Measurements from ENCODE around the gene FADS2. TPM values are rescaled to one million over a fixed set of nuclear protein-coding genes. Genes with fewer than 3 reads are reported as not detected.

Gene FADS2
- polyA plus RNA-seq, 1 donor (not counting 4 experiments of a cell fraction or from before 2014, with no cell fraction given): 196 TPM

GRCh38 chr11:61895046-61895717 lies 67.1 kb downstream of the FADS2 start:
- FAIRE-seq (no peak), DNase-seq (ENCODE audit: low read depth, low spot score) (no peak)
- Histone ChIP-seq H2AFZ (ENCODE audit: control insufficient read depth, low read length) (no peak overlapping the region), H3K4me3 (ENCODE audit: control insufficient read depth in 2 of 3, extremely low read depth in 1 of 3, insufficient read depth in 2 of 3, low read depth in 1 of 3, low read length in 3 of 3) (no peak overlapping the region), H3K9me1 (ENCODE audit: control insufficient read depth, extremely low read depth, insufficient read depth, low read length) (no peaks in the 10 kb centered on the region), H3K79me2 (ENCODE audit: control insufficient read depth, insufficient read depth, low read length) (no peaks in the 10 kb centered on the region), H3K4me1 (ENCODE audit: control insufficient read depth, extremely low read depth, insufficient read depth, low read length) (peaks cover 9% of the 10 kb centered on the region), H3K4me2 (ENCODE audit: control insufficient read depth, extremely low read depth, insufficient read depth, low read depth, low read length) (no peak overlapping the region), H3K27me3 (ENCODE audit: control insufficient read depth, extremely low read depth, insufficient read depth, low read length) (peaks cover 4% of the 10 kb centered on the region), H3K36me3 (ENCODE audit: control insufficient read depth in 2 of 2, extremely low read depth in 1 of 2, insufficient read depth in 2 of 2, low read length in 2 of 2) (no peaks in the 10 kb centered on the region), H3K27ac (ENCODE audit: control insufficient read depth, insufficient read depth, low read length) (no peak overlapping the region), H4K20me1 (ENCODE audit: control insufficient read depth, extremely low read depth, insufficient read depth, low read length) (no peaks in the 10 kb centered on the region), H3K9me3 (ENCODE audit: control insufficient read depth, low read depth, low read length) (no peaks in the 10 kb centered on the region), H3K9ac (ENCODE audit: control insufficient read depth, extremely low read depth, insufficient read depth, low read length) (no peak overlapping the region)
- dilution Hi-C loops (cut with MboI; ENCODE audit: extremely low pct_ligation_motif_present, low sequenced_read_pairs): no loop called here
- no peak for TF ChIP-seq CTCF (optimal IDR thresholded peaks at IDR 0.05 in 1 of 3, IDR thresholded peaks at IDR 0.05 in 1 of 3, conservative IDR thresholded peaks at IDR 0.05 in 1 of 3; ENCODE audit: extremely low read depth in 1 of 3, insufficient read depth in 2 of 3, low read length in 3 of 3)
- no peak for TF ChIP-seq EZH2 (IDR thresholded peaks at IDR 0.05; ENCODE audit: low read length)

GRCh38 chr11:61895718-61896059 lies 67.6 kb downstream of the FADS2 start:
- Histone ChIP-seq H4K20me1 (ENCODE audit: control insufficient read depth, extremely low read depth, insufficient read depth, low read length) (no peaks in the 10 kb centered on the region), H3K9me3 (ENCODE audit: control insufficient read depth, low read depth, low read length) (no peaks in the 10 kb centered on the region), H3K27me3 (ENCODE audit: control insufficient read depth, extremely low read depth, insufficient read depth, low read length) (peaks cover 4% of the 10 kb centered on the region), H3K4me3 (ENCODE audit: control insufficient read depth in 2 of 3, extremely low read depth in 1 of 3, insufficient read depth in 2 of 3, low read depth in 1 of 3, low read length in 3 of 3) (no peak overlapping the region), H3K79me2 (ENCODE audit: control insufficient read depth, insufficient read depth, low read length) (no peaks in the 10 kb centered on the region), H3K4me2 (ENCODE audit: control insufficient read depth, extremely low read depth, insufficient read depth, low read depth, low read length) (no peak overlapping the region), H3K9me1 (ENCODE audit: control insufficient read depth, extremely low read depth, insufficient read depth, low read length) (no peaks in the 10 kb centered on the region), H3K4me1 (ENCODE audit: control insufficient read depth, extremely low read depth, insufficient read depth, low read length) (peaks cover 4% of the 10 kb centered on the region), H2AFZ (ENCODE audit: control insufficient read depth, low read length) (no peak overlapping the region), H3K27ac (ENCODE audit: control insufficient read depth, insufficient read depth, low read length) (no peak overlapping the region), H3K36me3 (ENCODE audit: control insufficient read depth in 2 of 2, extremely low read depth in 1 of 2, insufficient read depth in 2 of 2, low read length in 2 of 2) (no peaks in the 10 kb centered on the region), H3K9ac (ENCODE audit: control insufficient read depth, extremely low read depth, insufficient read depth, low read length) (no peak overlapping the region)
- DNase-seq (ENCODE audit: low read depth, low spot score) (no peak), FAIRE-seq (no peak)
- TF ChIP-seq CTCF (optimal IDR thresholded peaks at IDR 0.05 in 1 of 3, IDR thresholded peaks at IDR 0.05 in 1 of 3, conservative IDR thresholded peaks at IDR 0.05 in 1 of 3; ENCODE audit: extremely low read depth in 1 of 3, insufficient read depth in 2 of 3, low read length in 3 of 3): no peak
- dilution Hi-C loops (cut with MboI; ENCODE audit: extremely low pct_ligation_motif_present, low sequenced_read_pairs): no loop called here
